DND-41 (cell line): Measurements from ENCODE around the gene CDR2L.

Experiments used
- ATAC-seq: fragments of 200-7000 bp; cut with Tn5 transposase; 3 replicates; pipeline ENCODE4 v1.9.1; 2021; ENCODE audit warnings: low read depth; ENCODE audit not compliant: insufficient read depth
- DNase-seq: peaks from one replicate; pipeline ENCODE4 v3.0.0-alpha.2; 2020
- H2AFZ ChIP-seq: 2 replicates; pipeline ENCODE4 v1.6.0; 2012; ENCODE audit warnings: low read depth, low read length
- H3K27ac ChIP-seq: 2 replicates; pipeline ENCODE4 v1.5.1; 2012; ENCODE audit warnings: low read length, inconsistent platforms
- H3K27me3 ChIP-seq: fragments of 200-600 bp; sonication (generic); 2 replicates; pipeline ENCODE4 v1.6.0; 2012; ENCODE audit warnings: low read length, mild to moderate bottlenecking, inconsistent platforms; ENCODE audit not compliant: insufficient read depth, poor library complexity
- H3K36me3 ChIP-seq: 2 replicates; pipeline ENCODE4 v1.5.1; 2012; ENCODE audit warnings: low read length, inconsistent platforms; ENCODE audit not compliant: insufficient read depth
- H3K4me1 ChIP-seq: 2 replicates; pipeline ENCODE4 v1.5.1; 2012; ENCODE audit warnings: mild to moderate bottlenecking, low read length; ENCODE audit not compliant: insufficient read depth
- H3K4me2 ChIP-seq: 2 replicates; pipeline ENCODE4 v1.6.0; 2012; ENCODE audit warnings: mild to moderate bottlenecking, moderate library complexity, low read length, inconsistent platforms; ENCODE audit not compliant: insufficient read depth
- H3K4me3 ChIP-seq, 2 experiments: fragments of 200-600 bp in 1 of 2; shearing (Covaris generic) in 1 of 2; 2 replicates each; pipeline ENCODE4 v1.5.1; 2012 to 2016; ENCODE audit warnings: inconsistent platforms in 2 of 2, low read length in 2 of 2, mild to moderate bottlenecking in 2 of 2, low read depth in 1 of 2, moderate library complexity in 1 of 2
- H3K79me2 ChIP-seq: 2 replicates; pipeline ENCODE4 v1.6.0; 2012; ENCODE audit warnings: low read length, inconsistent platforms; ENCODE audit not compliant: insufficient read depth
- H3K9ac ChIP-seq: 2 replicates; pipeline ENCODE4 v1.6.0; 2012; ENCODE audit warnings: low read depth, mild to moderate bottlenecking, inconsistent platforms, low read length, moderate library complexity
- H3K9me3 ChIP-seq: 2 replicates; pipeline ENCODE4 v1.5.1; 2012; ENCODE audit warnings: low read length, moderate library complexity, mild to moderate bottlenecking, inconsistent platforms; ENCODE audit not compliant: insufficient read depth, severe bottlenecking
- H4K20me1 ChIP-seq: 2 replicates; pipeline ENCODE4 v1.6.0; 2012; ENCODE audit warnings: low read length; ENCODE audit not compliant: insufficient read depth
- CTCF ChIP-seq: IDR thresholded peaks from 2 replicates; pipeline ENCODE4 v1.5.1; 2012; ENCODE audit warnings: borderline replicate concordance, low read length, moderate library complexity, mild to moderate bottlenecking; ENCODE audit not compliant: poor library complexity, severe bottlenecking; ENCODE audit errors: extremely low read depth
- EZH2 ChIP-seq: IDR thresholded peaks from 3 replicates; pipeline ENCODE4 v1.6.1; 2012; ENCODE audit warnings: borderline replicate concordance, low read depth, mild to moderate bottlenecking, moderate library complexity, low read length, inconsistent platforms; ENCODE audit not compliant: severe bottlenecking

Gene CDR2L

GRCh38 chr17:75006653-75007052 lies 19.2 kb downstream of the CDR2L start:
- no peaks in the 10 kb centered on the region for H3K27me3 ChIP-seq
- H2AFZ ChIP-seq = no peak overlapping the region
- H3K36me3 ChIP-seq = no peaks in the 10 kb centered on the region
- H4K20me1 ChIP-seq = no peaks in the 10 kb centered on the region
- H3K9me3 ChIP-seq = no peaks in the 10 kb centered on the region
- no peak overlapping the region for H3K9ac ChIP-seq
- H3K4me1 ChIP-seq = peaks cover 1% of the 10 kb centered on the region
- H3K4me2 ChIP-seq = no peak overlapping the region
- H3K4me3 ChIP-seq = no peak overlapping the region
- no peak for DNase-seq
- TF ChIP-seq EZH2 = no peak
- peak; percentile 29 for TF ChIP-seq CTCF
- no peak overlapping the region for H3K27ac ChIP-seq
- no peak for ATAC-seq
- H3K79me2 ChIP-seq = no peaks in the 10 kb centered on the region

- Histone ChIP-seq H3K27ac (no peak overlapping the region), H3K9me3 (no peaks in the 10 kb centered on the region), H3K27me3 (no peaks in the 10 kb centered on the region), H3K4me2 (no peak overlapping the region), H3K79me2 (peaks cover 8% of the 10 kb centered on the region), H4K20me1 (no peaks in the 10 kb centered on the region), H3K36me3 (peaks cover 5% of the 10 kb centered on the region; the same call in 1 of the 2 replicates), H2AFZ (no peak overlapping the region), H3K4me3 (no peak overlapping the region), H3K4me1 (peaks cover 13% of the 10 kb centered on the region), H3K9ac (no peak overlapping the region)
- DNase-seq (no peak), ATAC-seq (no peak)
- TF ChIP-seq EZH2 (no peak), CTCF (no peak)
Observed at GRCh38 chr17:75008373-75008772, 20.9 kb downstream of the CDR2L start.

- Histone ChIP-seq H3K27ac (no peak overlapping the region), H3K4me1 (peaks cover 20% of the 10 kb centered on the region), H3K4me2 (no peak overlapping the region), H3K79me2 (peaks cover 15% of the 10 kb centered on the region), H2AFZ (no peak overlapping the region), H4K20me1 (no peaks in the 10 kb centered on the region), H3K9ac (no peak overlapping the region), H3K4me3 (no peak overlapping the region), H3K27me3 (no peaks in the 10 kb centered on the region), H3K9me3 (no peaks in the 10 kb centered on the region), H3K36me3 (peaks cover 5% of the 10 kb centered on the region; the same call in 1 of the 2 replicates)
- no peak for ATAC-seq
- no peak for DNase-seq
- TF ChIP-seq EZH2 = no peak
- no peak for TF ChIP-seq CTCF
Observed at GRCh38 chr17:75009139-75009724, 21.8 kb downstream of the CDR2L start.
